DMS114 treated with DMSO at 0.1 percent for 48 hours (cell line): ENCODE results near the gene WDR19.

ENCODE experiments used
- DNase-seq: peaks from one replicate; lab custom pipeline; 2025; ENCODE audit not compliant: unreplicated experiment; lab: John Stamatoyannopoulos, UW

The WDR19 gene

DNA sequence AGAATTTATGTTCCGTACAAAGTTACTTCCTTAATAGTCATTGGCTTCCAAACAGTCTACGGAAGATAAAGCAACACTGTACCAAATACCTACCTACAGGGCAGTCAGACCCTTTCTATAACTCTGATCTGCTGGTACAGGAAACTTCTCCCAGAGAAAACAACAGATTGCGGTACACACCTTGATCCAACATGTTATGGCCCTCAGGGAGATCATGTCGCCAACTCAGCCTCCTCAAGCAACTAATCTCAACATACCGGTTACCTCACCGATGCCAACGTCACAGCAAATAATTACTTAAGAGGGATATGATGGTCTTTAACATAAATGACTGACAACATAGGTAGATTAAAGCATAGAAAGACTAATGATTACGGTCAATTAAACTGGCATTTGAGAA, 113.5 kb downstream of the WDR19 start:
- no peak for DNase-seq

DNA sequence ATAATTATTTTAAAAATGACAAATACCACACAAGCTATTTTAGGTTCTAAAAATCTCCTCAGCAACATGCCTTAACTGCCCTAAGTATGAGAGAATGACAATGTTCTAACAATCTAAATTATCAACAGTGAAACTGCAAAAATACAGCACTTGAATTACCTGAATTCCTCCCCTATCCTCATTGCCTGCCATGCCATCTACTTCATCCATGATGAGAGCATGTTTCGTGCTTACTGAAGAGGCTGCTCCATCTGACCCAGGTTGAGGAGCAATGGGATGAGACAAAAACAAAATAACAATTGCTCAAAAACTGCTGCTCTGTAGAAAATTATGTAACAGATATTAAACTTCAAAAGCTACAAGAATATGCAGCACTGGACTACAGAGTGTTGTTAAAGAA, 120.6 kb downstream of the WDR19 start:
- DNase-seq = no peak

DNA sequence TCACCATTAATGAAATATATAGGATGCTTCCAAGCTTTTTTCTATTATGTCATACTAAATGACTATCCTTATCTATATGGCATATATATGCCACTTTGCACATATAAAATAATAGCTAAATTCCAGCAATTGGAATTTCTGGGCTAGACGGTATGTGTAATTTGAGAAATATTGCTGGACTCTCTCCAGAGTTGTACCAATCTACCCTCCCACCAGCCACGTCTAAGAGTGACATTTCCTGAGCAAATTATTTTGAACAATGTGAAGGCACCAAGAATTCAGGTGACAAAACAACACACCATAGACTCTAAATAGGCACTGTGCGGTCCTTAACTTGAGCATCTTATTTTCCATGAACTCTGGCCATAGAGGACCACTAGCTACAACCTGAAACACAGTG, 121.5 kb downstream of the WDR19 start:
- no peak for DNase-seq

DNA sequence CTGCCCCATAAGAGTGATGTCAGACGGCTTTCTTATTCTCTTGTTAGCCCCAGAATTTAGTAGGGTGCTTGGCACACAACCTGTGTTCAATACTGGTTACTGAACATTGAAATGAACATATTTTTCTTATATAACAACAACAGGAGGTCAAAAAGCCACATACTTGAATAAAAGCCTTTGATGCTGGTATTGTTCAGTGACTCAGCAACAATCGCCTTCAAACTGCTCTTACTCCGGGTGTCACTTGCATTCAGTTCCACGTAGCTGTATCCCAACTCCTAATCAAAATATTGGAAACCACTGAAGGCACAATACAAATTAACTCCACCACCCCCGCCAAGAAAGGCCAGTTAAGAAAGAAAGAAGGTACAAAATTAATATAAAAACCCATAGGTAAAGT, 122.3 kb downstream of the WDR19 start:
- no peak for DNase-seq

- DNase-seq = no peak
These were observed 123.8 kb downstream of the WDR19 start for GRCh38 chr4:39305912-39306677.

GRCh38 chr4:39308611-39309010, 126.3 kb downstream of the WDR19 start:
- DNase-seq = no peak

DNA sequence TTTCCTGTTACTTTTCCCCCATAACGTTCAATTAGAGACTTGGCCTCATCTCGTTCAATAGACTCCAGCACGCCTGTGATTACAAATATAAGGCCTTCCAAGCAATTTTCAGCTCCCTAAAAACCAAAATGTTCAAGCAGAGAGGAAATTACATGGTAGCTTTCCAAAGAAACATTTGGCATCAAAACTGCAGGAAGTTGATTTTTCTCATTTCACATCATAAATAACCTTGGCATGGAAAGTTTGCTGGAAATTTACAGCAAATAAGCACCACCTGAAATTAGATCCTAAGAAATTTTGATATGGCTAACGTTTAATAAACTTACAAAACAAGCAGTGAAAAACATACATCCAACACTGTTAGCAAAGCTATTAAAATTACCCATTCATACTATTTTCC, 130.5 kb downstream of the WDR19 start:
- no peak for DNase-seq

GRCh38 chr4:39319676-39320075, 137.3 kb downstream of the WDR19 start:
- DNase-seq = no peak

DNA sequence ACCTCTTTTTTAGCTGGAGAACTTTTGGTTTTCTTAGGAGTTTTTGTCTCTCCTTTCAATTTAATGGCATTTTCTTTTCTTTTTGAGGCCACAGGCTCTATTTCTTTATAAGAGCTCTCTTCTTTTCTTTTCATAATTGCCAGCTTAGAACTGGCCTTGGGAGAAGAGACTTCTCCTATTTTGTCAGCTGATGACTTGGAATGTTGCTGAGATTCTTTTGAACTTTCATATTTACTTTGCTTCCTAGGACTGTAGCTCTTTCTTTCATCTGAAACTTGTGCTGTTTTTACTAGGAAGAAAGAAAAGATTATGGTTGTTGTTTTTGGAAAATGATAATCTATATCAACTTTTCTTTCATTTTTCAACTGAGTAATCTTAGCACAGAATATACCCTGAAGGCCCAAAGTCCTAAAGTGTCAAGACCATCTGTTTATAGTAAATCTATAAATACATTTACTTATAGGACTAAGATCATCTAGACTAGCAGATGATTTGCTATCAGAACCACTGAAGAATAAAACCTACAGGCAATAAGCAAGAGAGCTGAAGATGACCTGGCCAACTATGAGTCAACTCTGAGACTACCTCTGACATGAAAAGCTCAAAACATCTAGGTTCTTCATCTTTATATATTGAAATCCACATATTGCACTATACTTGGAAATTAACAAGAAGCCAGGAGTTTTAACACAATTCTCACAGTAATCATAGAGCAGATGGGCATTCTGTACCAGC, 138.2 kb downstream of the WDR19 start:
- no peak for DNase-seq

- DNase-seq = no peak
These were observed 141.5 kb downstream of the WDR19 start for GRCh38 chr4:39323821-39324220.

- no peak for DNase-seq
These were observed 142.1 kb downstream of the WDR19 start for GRCh38 chr4:39324446-39324845.

DNA sequence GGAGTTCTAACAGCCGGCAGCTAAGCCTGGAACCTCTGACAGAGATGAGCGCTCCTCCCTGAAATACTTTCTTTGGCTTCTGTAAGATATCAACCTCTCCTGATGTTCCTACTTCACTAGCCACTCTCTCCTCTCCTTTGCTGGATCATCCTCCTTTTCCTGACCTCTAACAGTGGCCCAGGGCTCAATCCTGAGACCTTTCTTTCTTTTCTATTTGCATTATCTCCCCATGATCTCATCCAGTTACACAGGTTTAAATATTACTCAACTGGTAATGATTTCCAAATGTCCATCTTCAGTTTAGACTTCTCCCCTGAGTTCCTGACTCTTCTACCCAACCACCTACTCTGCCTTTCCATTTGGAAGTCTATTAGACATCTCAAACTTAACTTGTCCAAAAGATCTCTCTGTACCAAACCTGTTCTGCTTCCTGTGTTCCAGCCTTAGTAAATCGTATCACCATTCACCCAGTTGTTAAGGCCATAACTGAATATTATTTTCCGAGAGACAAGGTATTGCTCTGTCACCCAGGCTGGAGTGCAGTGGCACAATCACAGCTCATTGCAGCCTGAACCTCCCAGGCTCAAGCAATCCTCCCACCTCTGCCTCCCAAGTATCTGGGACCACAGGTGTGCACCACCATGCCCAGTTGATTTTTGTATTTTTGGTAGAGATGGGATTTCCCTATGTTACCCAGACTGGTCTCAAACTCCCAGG, 142.7 kb downstream of the WDR19 start:
- no peak for DNase-seq

DNA sequence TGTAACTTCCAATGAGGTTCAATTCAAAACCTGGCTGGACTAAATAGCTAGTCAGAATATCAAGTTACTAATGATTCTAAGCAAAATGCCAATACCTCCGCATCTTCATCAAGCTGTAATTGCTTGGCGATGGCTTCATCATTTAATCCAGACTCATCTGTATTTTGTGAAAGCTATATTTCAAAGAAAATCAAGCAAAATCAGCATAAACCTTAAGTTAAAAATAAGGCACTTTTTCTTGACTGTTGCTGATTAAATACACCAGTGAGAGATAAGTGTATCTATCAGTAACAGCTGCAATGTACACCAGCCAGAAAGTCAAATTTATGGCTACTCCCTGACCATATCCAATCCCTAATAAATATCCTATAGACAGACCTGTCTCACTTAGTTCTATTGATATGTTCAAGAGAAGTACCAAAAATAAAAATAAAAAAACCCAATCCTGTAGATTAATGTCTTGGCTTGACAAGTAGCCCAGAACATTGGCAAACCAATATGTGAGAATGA, 144.2 kb downstream of the WDR19 start:
- DNase-seq = no peak

- no peak for DNase-seq
These were observed 148.0 kb downstream of the WDR19 start for GRCh38 chr4:39330353-39330752.

DNA sequence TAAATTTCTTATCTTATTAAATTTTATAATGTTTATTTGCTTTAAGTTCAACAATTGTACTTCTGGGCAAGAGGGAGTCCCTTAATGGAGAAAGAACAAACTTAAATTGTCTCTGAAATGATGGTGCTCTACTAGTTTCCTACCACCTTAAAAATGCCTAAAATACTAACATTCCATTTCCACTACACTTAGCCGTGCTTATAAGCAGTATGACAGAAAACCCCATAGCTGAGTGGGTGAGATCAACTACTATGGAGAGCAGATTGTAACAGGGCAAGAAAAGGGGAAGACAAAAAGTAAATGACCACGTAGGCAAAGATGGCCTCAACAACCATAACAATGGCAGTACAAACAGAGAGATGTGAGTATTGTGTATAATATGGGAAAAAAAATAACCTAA, 148.9 kb downstream of the WDR19 start:
- DNase-seq = no peak
